Measurements from ENCODE around the gene FTL. TPM values are rescaled to one million over a fixed set of nuclear protein-coding genes. Genes with fewer than 3 reads are reported as not detected.

Gene FTL
- total RNA-seq, 1 donor from 2014 or later: 4,020 TPM

- DNase-seq (ENCODE audit: low read depth) (peak; percentile 67), FAIRE-seq (no peak)
- Histone ChIP-seq H3K9ac (ENCODE audit: low read length) (peak overlapping the region; percentile 92), H3K36me3 (ENCODE audit: insufficient read depth, low read length) (peaks cover 3% of the 10 kb centered on the region), H3K79me2 (ENCODE audit: insufficient read depth, low read length) (peaks cover 62% of the 10 kb centered on the region), H3K9me3 (ENCODE audit: insufficient read depth, low read depth, low read length) (no peaks in the 10 kb centered on the region), H3K4me2 (ENCODE audit: low read length) (peak overlapping the region; percentile 93), H4K20me1 (ENCODE audit: insufficient read depth, low read length) (peaks cover 35% of the 10 kb centered on the region), H2AFZ (ENCODE audit: low read depth, low read length) (peak overlapping the region; percentile 63), H3K4me3 (ENCODE audit: insufficient read depth, low read depth, low read length) (peak overlapping the region; percentile 80), H3K27me3 (ENCODE audit: insufficient read depth, low read length) (no peaks in the 10 kb centered on the region), H3K27ac (ENCODE audit: low read depth, low read length) (peak overlapping the region; percentile 72), H3K4me1 (ENCODE audit: insufficient read depth, low read length) (peaks cover 23% of the 10 kb centered on the region)
- Mint-ChIP-seq H3K36me3 (ENCODE audit: low read depth, unreplicated experiment) (peaks cover 7% of the 10 kb centered on the region), H3K27me3 (ENCODE audit: low read depth, unreplicated experiment) (no peaks in the 10 kb centered on the region), H3K27ac (ENCODE audit: unreplicated experiment) (peak overlapping the region; percentile 97), H3K4me3 (ENCODE audit: unreplicated experiment) (peak overlapping the region; percentile 99), H3K4me1 (ENCODE audit: low read depth, unreplicated experiment) (peaks cover 24% of the 10 kb centered on the region), H3K9me3 (ENCODE audit: unreplicated experiment) (peaks cover 2% of the 10 kb centered on the region)
- TF ChIP-seq CTCF (IDR thresholded peaks at IDR 0.05; ENCODE audit: insufficient read depth, low read depth, low read length): no peak
- TF ChIP-seq EZH2 (IDR thresholded peaks at IDR 0.05; ENCODE audit: insufficient read depth, low read length): no peak
Observed at GRCh38 chr19:48991873-48992580, 26.9 kb downstream of the FTL start.

GRCh38 chr19:48992581-48993174 is 27.6 kb downstream of the FTL start:
- Mint-ChIP-seq H3K9me3 (ENCODE audit: unreplicated experiment) (peaks cover 2% of the 10 kb centered on the region), H3K4me1 (ENCODE audit: low read depth, unreplicated experiment) (peaks cover 25% of the 10 kb centered on the region), H3K27ac (ENCODE audit: unreplicated experiment) (peak overlapping the region; percentile 97), H3K4me3 (ENCODE audit: unreplicated experiment) (peak overlapping the region; percentile 99), H3K27me3 (ENCODE audit: low read depth, unreplicated experiment) (no peaks in the 10 kb centered on the region), H3K36me3 (ENCODE audit: low read depth, unreplicated experiment) (peaks cover 6% of the 10 kb centered on the region)
- H3K27ac ChIP-seq (ENCODE audit: low read depth, low read length): peak overlapping the region; percentile 72
- peak overlapping the region; percentile 93 for H3K4me2 ChIP-seq (ENCODE audit: low read length)
- no peaks in the 10 kb centered on the region for H3K27me3 ChIP-seq (ENCODE audit: insufficient read depth, low read length)
- peaks cover 38% of the 10 kb centered on the region for H4K20me1 ChIP-seq (ENCODE audit: insufficient read depth, low read length)
- peak overlapping the region; percentile 92 for H3K9ac ChIP-seq (ENCODE audit: low read length)
- peaks cover 68% of the 10 kb centered on the region for H3K79me2 ChIP-seq (ENCODE audit: insufficient read depth, low read length)
- FAIRE-seq (no peak), DNase-seq (ENCODE audit: low read depth) (no peak)
- H3K4me1 ChIP-seq (ENCODE audit: insufficient read depth, low read length): peaks cover 23% of the 10 kb centered on the region
- no peaks in the 10 kb centered on the region for H3K9me3 ChIP-seq (ENCODE audit: insufficient read depth, low read depth, low read length)
- TF ChIP-seq EZH2 (IDR thresholded peaks at IDR 0.05; ENCODE audit: insufficient read depth, low read length) (no peak), CTCF (IDR thresholded peaks at IDR 0.05; ENCODE audit: insufficient read depth, low read depth, low read length) (no peak)
- H3K4me3 ChIP-seq (ENCODE audit: insufficient read depth, low read depth, low read length): peak overlapping the region; percentile 80
- peak overlapping the region; percentile 63 for H2AFZ ChIP-seq (ENCODE audit: low read depth, low read length)
- H3K36me3 ChIP-seq (ENCODE audit: insufficient read depth, low read length): peaks cover 3% of the 10 kb centered on the region
